IMR-90 (cell line): ENCODE data around the gene POLRMT. TPM values are rescaled to one million over a fixed set of nuclear protein-coding genes. Genes with fewer than 3 reads are reported as not detected.
A peak's percentile ranks its signal among the peaks of the same experiment; 100 is the strongest.

Experiments used
- ATAC-seq: fragments of 200-7000 bp; cut with Tn5 transposase; 2 replicates; pipeline ENCODE4 v1.9.1; 2020; ENCODE audit warnings: low read depth, mild to moderate bottlenecking, moderate library complexity
- BruUV-seq: library from RNA; stranded (reverse); fragments of 400-500 nt; replicated peaks from 2 replicates; lab custom pipeline; 2021; lab: Mats Ljungman, UMichigan
- CTCF ChIA-PET: fragments of 300-600 bp; formaldehyde crosslinking; extraction: SDS; loops from one replicate; lab custom pipeline; 2021; ENCODE audit warnings: antibody characterized with exemption; lab: Yijun Ruan, JAX
- POLR2A ChIA-PET: fragments of 300-600 bp; sonication (Branson Sonifier 250); formaldehyde crosslinking; loops from one replicate; lab custom pipeline; 2022; ENCODE audit warnings: antibody characterized with exemption; ENCODE audit not compliant: unreplicated experiment; lab: Charles Lee
- DNase-seq: peaks from one replicate; pipeline ENCODE4 v3.0.0; 2013
- H2AFZ ChIP-seq: replicated peaks from 2 replicates; pipeline ENCODE3; 2013; ENCODE audit warnings: low read length, mild to moderate bottlenecking; ENCODE audit not compliant: poor library complexity
- H2AK5ac ChIP-seq: 2 replicates; pipeline ENCODE4 v1.6.1; 2013; ENCODE audit warnings: low read depth, low read length, inconsistent platforms
- H2AK9ac ChIP-seq: replicated peaks from 2 replicates; pipeline ENCODE3; 2013; ENCODE audit warnings: mild to moderate bottlenecking, low read depth, low read length, moderate library complexity; ENCODE audit not compliant: poor library complexity
- H2BK120ac ChIP-seq: 2 replicates; pipeline ENCODE4 v1.6.1; 2013; ENCODE audit warnings: low read depth, low read length, inconsistent platforms
- H2BK15ac ChIP-seq: 3 replicates; pipeline ENCODE4 v1.6.1; 2013; ENCODE audit warnings: low read depth, low read length, inconsistent platforms
- H2BK20ac ChIP-seq: 2 replicates; pipeline ENCODE4 v1.6.1; 2013; ENCODE audit warnings: low read depth, mild to moderate bottlenecking, inconsistent platforms, low read length, moderate library complexity
- H2BK5ac ChIP-seq: 2 replicates; pipeline ENCODE4 v1.6.1; 2013; ENCODE audit warnings: mild to moderate bottlenecking, low read depth, low read length, inconsistent platforms; ENCODE audit not compliant: poor library complexity, severe bottlenecking
- H3K14ac ChIP-seq: replicated peaks from 2 replicates; pipeline ENCODE4 v1.6.1; 2013; ENCODE audit warnings: low read depth, low read length, inconsistent platforms
- H3K18ac ChIP-seq: 2 replicates; pipeline ENCODE4 v1.6.1; 2013; ENCODE audit warnings: low read depth, low read length, control low read depth
- H3K23ac ChIP-seq: 2 replicates; pipeline ENCODE4 v1.6.1; 2013; ENCODE audit warnings: low read depth, low read length, inconsistent platforms
- H3K27ac ChIP-seq: 2 replicates; pipeline ENCODE4 v1.5.1; 2013; ENCODE audit warnings: mild to moderate bottlenecking, control low read depth, low read length; ENCODE audit not compliant: insufficient read depth
- H3K27me3 ChIP-seq: 2 replicates; pipeline ENCODE4 v1.6.1; 2013; ENCODE audit warnings: low read length; ENCODE audit not compliant: control insufficient read depth, insufficient read depth
- H3K36me3 ChIP-seq: 2 replicates; pipeline ENCODE4 v1.6.1; 2013; ENCODE audit warnings: low read length, mixed read lengths; ENCODE audit not compliant: control insufficient read depth, insufficient read depth
- H3K4ac ChIP-seq: 2 replicates; pipeline ENCODE4 v1.6.1; 2013; ENCODE audit warnings: low read depth, low read length, inconsistent platforms
- H3K4me1 ChIP-seq: 2 replicates; pipeline ENCODE4 v1.6.1; 2013; ENCODE audit warnings: low read length, mixed read lengths; ENCODE audit not compliant: control insufficient read depth, insufficient read depth
- H3K4me2 ChIP-seq: 2 replicates; pipeline ENCODE4 v1.6.1; 2013; ENCODE audit warnings: low read depth, mild to moderate bottlenecking, control low read depth, low read length, moderate library complexity
- H3K4me3 ChIP-seq: 2 replicates; pipeline ENCODE4 v1.5.1; 2013; ENCODE audit warnings: low read depth, mild to moderate bottlenecking, control low read depth, low read length, moderate library complexity; ENCODE audit not compliant: insufficient read depth
- H3K56ac ChIP-seq: 2 replicates; pipeline ENCODE4 v1.6.1; 2013; ENCODE audit warnings: low read length, inconsistent platforms; ENCODE audit not compliant: insufficient read depth; ENCODE audit errors: extremely low read depth
- H3K79me1 ChIP-seq, 2 experiments: 2 replicates each; pipeline ENCODE4 v1.6.1; 2013; ENCODE audit warnings: low read length in 2 of 2, inconsistent platforms in 1 of 2, low read depth in 1 of 2
- H3K9ac ChIP-seq: 2 replicates; pipeline ENCODE4 v1.6.1; 2013; ENCODE audit warnings: low read depth, low read length, control low read depth
- H3K9me1 ChIP-seq: 2 replicates; pipeline ENCODE4 v1.6.1; 2013; ENCODE audit warnings: low read length, inconsistent platforms; ENCODE audit not compliant: insufficient read depth
- H3K9me3 ChIP-seq: 2 replicates; pipeline ENCODE4 v1.6.1; 2013; ENCODE audit warnings: low read length; ENCODE audit not compliant: control insufficient read depth, insufficient read depth
- H4K20me1 ChIP-seq: 2 replicates; pipeline ENCODE4 v1.6.1; 2013; ENCODE audit warnings: low read length, inconsistent platforms; ENCODE audit not compliant: insufficient read depth
- H4K5ac ChIP-seq: 2 replicates; pipeline ENCODE4 v1.6.1; 2013; ENCODE audit warnings: mild to moderate bottlenecking, low read depth, low read length, control low read depth
- H4K8ac ChIP-seq, 2 experiments: 2 replicates each; pipeline ENCODE4 v1.6.1; 2013; ENCODE audit warnings: low read depth in 2 of 2, low read length in 2 of 2, control low read depth in 1 of 2, inconsistent platforms in 1 of 2
- H4K91ac ChIP-seq: 2 replicates; pipeline ENCODE4 v1.6.1; 2013; ENCODE audit warnings: low read depth, low read length, inconsistent platforms; ENCODE audit not compliant: insufficient read depth
- BHLHE40 ChIP-seq: fragments of 150-350 bp; IDR thresholded peaks from 2 replicates; pipeline ENCODE4 v1.6.1; 2016; ENCODE audit warnings: mild to moderate bottlenecking, low read depth, low read length
- CEBPB ChIP-seq: IDR thresholded peaks from 2 replicates; pipeline ENCODE4 v1.6.1; 2012; ENCODE audit warnings: low read depth, low read length, improper control_type of control experiment
- CHD1 ChIP-seq: IDR thresholded peaks from 2 replicates; pipeline ENCODE4 v1.6.1; 2012; ENCODE audit warnings: low read depth, low read length, improper control_type of control experiment
- FOS ChIP-seq: fragments of 150-350 bp; IDR thresholded peaks from 2 replicates; pipeline ENCODE4 v1.6.1; 2016; ENCODE audit warnings: low read depth, low read length
- MAFK ChIP-seq: IDR thresholded peaks from 2 replicates; pipeline ENCODE4 v1.6.1; 2012; ENCODE audit warnings: low read depth, low read length, improper control_type of control experiment
- MAZ ChIP-seq: IDR thresholded peaks from 2 replicates; pipeline ENCODE4 v1.6.1; 2012; ENCODE audit warnings: low read depth, mild to moderate bottlenecking, low read length, improper control_type of control experiment, moderate library complexity, borderline replicate concordance
- MXI1 ChIP-seq: IDR thresholded peaks from 2 replicates; pipeline ENCODE4 v1.6.1; 2012; ENCODE audit warnings: low read depth, mild to moderate bottlenecking, low read length, moderate library complexity, borderline replicate concordance
- NFE2L2 ChIP-seq: fragments of 150-350 bp; IDR thresholded peaks from 2 replicates; pipeline ENCODE4 v1.6.1; 2016; ENCODE audit warnings: low read depth, mild to moderate bottlenecking, low read length
- POLR2A ChIP-seq: IDR thresholded peaks from 2 replicates; pipeline ENCODE4 v1.6.1; 2012; ENCODE audit warnings: mild to moderate bottlenecking, low read depth, low read length
- RAD21 ChIP-seq: IDR thresholded peaks from 2 replicates; pipeline ENCODE4 v1.6.1; 2012; ENCODE audit warnings: low read length, improper control_type of control experiment
- RCOR1 ChIP-seq: IDR thresholded peaks from 2 replicates; pipeline ENCODE4 v1.6.1; 2012; ENCODE audit warnings: mild to moderate bottlenecking, low read length, improper control_type of control experiment; ENCODE audit not compliant: insufficient replicate concordance
- RFX5 ChIP-seq: IDR thresholded peaks from 2 replicates; pipeline ENCODE4 v1.8.0; 2012; ENCODE audit warnings: low read depth, mild to moderate bottlenecking, low read length, moderate library complexity
- SMC3 ChIP-seq: fragments of 150-350 bp; IDR thresholded peaks from 2 replicates; pipeline ENCODE4 v1.6.1; 2016; ENCODE audit warnings: low read depth, mild to moderate bottlenecking, antibody characterized with exemption, low read length, moderate library complexity
- WGBS, 2 experiments: methylation state at CpG; one replicate each; pipeline versions ENCODE4 v1.1.5 to v1.1.7; 2013; ENCODE audit warnings: missing lambda C conversion rate in 2 of 2; ENCODE audit not compliant: insufficient read length in 1 of 2; ENCODE audit errors: extremely low coverage in 2 of 2; 5-methylcytosine and 5-hydroxymethylcytosine counted together
- dilution Hi-C: fragments of 300-500 bp; cut with HindIII; formaldehyde crosslinking; loops from one replicate; pipeline ENCODE4 v1.14.3; 2018; ENCODE audit warnings: low sequenced_read_pairs; ENCODE audit not compliant: unreplicated experiment
- in situ Hi-C: fragments of 300-500 bp; cut with MboI; formaldehyde crosslinking; loops from 3 replicates; pipeline ENCODE4 v1.14.3; 2019; ENCODE audit warnings: low sequenced_read_pairs, inconsistent platforms, mixed read lengths
- intact Hi-C: fragments of 100-400 bp; cut with micrococcal nuclease; formaldehyde crosslinking; loops from 2 replicates; pipeline ENCODE4 v1.10.0; 2022
- polyA plus RNA-seq, 3 experiments: library from polyadenylated mRNA; depleted of rRNA; stranded (reverse); fragments of >200 nt; gene quantifications; 2 replicates each; pipeline ENCODE4 v1.2.3, GENCODE V29; 2012; ENCODE audit warnings: low replicate concordance in 1 of 3
- total RNA-seq: library from RNA; depleted of rRNA; stranded (reverse); fragments of >200 nt; gene quantifications from 2 replicates; pipeline ENCODE4 v1.2.3, GENCODE V29; 2012
- TF ChIP-seq, protein P1 (sequence below): fragments of 150-350 bp; IDR thresholded peaks from 2 replicates; pipeline ENCODE4 v1.6.1; 2017; ENCODE audit warnings: mild to moderate bottlenecking, antibody characterized with exemption, low read length, low read depth
- TF ChIP-seq, protein P2 (sequence below): fragments of 150-350 bp; IDR thresholded peaks from 2 replicates; pipeline ENCODE4 v1.6.1; 2016; ENCODE audit warnings: low read depth, mild to moderate bottlenecking, low read length, moderate library complexity, borderline replicate concordance
- TF ChIP-seq, protein P3 (sequence below): conservative IDR thresholded peaks from 2 replicates; pipeline ENCODE4 v1.5.1; 2012; ENCODE audit warnings: mild to moderate bottlenecking, low read depth, low read length, improper control_type of control experiment

Gene POLRMT
- total and polyA plus RNA-seq, 2 of the 4 experiments (the other 2 are of a cell fraction), result 9.9 to 29.6 TPM

DNA sequence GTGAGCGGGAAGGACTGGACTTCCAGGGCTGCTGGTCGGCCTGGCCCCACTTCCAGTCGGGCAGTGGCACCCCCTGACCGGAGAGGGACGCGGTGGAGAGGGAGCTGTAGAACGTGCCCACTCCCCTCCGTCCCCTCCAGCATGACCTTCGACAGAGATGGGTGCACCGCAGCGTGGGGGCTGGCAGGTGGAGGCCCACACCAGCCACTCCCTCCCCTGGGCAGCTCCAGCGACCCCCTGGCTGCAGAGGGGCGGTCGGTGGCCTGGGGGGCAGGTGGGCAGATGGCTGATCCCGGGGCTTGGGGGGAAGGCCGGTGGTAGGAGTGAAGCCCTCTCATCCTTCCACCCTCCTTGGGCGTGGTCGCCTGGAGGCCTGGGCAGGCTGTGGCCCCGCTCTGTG lies 41.2 kb downstream of the POLRMT start:
- Histone ChIP-seq H2BK15ac (no peak overlapping the region), H2BK120ac (no peak overlapping the region), H3K9me1 (no peaks in the 10 kb centered on the region), H3K4me3 (no peak overlapping the region), H2AK5ac (no peak overlapping the region), H3K27ac (no peak overlapping the region), H2BK20ac (no peak overlapping the region), H3K36me3 (no peaks in the 10 kb centered on the region), H3K4ac (no peak overlapping the region), H4K5ac (no peak overlapping the region), H3K14ac (no peak overlapping the region), H2AK9ac (no peak overlapping the region), H3K9ac (no peak overlapping the region), H3K56ac (no peak overlapping the region), H3K4me1 (peaks cover 4% of the 10 kb centered on the region; the same call in 1 of the 2 replicates), H3K79me1 (no peaks in the 10 kb centered on the region), H3K9me3 (no peaks in the 10 kb centered on the region), H4K91ac (no peak overlapping the region), H3K27me3 (peaks cover 26% of the 10 kb centered on the region), H2BK5ac (no peak overlapping the region), H3K23ac (no peak overlapping the region), H3K4me2 (no peak overlapping the region), H3K18ac (no peak overlapping the region), H2AFZ (peak overlapping the region; percentile 43), H4K20me1 (peaks cover 32% of the 10 kb centered on the region), H4K8ac (no peak overlapping the region)
- POLR2A ChIA-PET, result no interaction called here
- DNase-seq (no peak), ATAC-seq (no peak)
- TF ChIP-seq RAD21 (no peak), FOS (no peak), BHLHE40 (no peak), CHD1 (no peak), NFE2L2 (no peak), RFX5 (no peak), RCOR1 (no peak), CEBPB (no peak), MXI1 (no peak), MAFK (no peak), POLR2A (no peak), SMC3 (no peak), MAZ (no peak)
- TF ChIP-seq, protein P1, sequence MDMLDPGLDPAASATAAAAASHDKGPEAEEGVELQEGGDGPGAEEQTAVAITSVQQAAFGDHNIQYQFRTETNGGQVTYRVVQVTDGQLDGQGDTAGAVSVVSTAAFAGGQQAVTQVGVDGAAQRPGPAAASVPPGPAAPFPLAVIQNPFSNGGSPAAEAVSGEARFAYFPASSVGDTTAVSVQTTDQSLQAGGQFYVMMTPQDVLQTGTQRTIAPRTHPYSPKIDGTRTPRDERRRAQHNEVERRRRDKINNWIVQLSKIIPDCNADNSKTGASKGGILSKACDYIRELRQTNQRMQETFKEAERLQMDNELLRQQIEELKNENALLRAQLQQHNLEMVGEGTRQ, result no peak
- TF ChIP-seq, protein P2, sequence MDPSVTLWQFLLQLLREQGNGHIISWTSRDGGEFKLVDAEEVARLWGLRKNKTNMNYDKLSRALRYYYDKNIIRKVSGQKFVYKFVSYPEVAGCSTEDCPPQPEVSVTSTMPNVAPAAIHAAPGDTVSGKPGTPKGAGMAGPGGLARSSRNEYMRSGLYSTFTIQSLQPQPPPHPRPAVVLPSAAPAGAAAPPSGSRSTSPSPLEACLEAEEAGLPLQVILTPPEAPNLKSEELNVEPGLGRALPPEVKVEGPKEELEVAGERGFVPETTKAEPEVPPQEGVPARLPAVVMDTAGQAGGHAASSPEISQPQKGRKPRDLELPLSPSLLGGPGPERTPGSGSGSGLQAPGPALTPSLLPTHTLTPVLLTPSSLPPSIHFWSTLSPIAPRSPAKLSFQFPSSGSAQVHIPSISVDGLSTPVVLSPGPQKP, result no peak
- TF ChIP-seq, protein P3, sequence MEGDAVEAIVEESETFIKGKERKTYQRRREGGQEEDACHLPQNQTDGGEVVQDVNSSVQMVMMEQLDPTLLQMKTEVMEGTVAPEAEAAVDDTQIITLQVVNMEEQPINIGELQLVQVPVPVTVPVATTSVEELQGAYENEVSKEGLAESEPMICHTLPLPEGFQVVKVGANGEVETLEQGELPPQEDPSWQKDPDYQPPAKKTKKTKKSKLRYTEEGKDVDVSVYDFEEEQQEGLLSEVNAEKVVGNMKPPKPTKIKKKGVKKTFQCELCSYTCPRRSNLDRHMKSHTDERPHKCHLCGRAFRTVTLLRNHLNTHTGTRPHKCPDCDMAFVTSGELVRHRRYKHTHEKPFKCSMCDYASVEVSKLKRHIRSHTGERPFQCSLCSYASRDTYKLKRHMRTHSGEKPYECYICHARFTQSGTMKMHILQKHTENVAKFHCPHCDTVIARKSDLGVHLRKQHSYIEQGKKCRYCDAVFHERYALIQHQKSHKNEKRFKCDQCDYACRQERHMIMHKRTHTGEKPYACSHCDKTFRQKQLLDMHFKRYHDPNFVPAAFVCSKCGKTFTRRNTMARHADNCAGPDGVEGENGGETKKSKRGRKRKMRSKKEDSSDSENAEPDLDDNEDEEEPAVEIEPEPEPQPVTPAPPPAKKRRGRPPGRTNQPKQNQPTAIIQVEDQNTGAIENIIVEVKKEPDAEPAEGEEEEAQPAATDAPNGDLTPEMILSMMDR, result no peak
- BruUV-seq, result no TSS peak
- CTCF ChIA-PET, result no interaction called here
- in situ Hi-C loops, result no loop called here
- 71% methylated on average over 7 of the region's 19 CpGs; no CpG with 5 or more reads in 1 of the 2 experiments for WGBS, 2 experiments
- intact Hi-C loops, result no loop called here
- dilution Hi-C loops, result no loop called here
